IPS DF 4.7 (cell line): Measurements from ENCODE around the gene TTLL12.

Source experiments
- DNase-seq: peaks from one replicate; pipeline ENCODE4 v3.0.0-alpha.2; 2013; ENCODE audit warnings: low spot score; ENCODE audit errors: extremely low read depth

Gene TTLL12

DNA sequence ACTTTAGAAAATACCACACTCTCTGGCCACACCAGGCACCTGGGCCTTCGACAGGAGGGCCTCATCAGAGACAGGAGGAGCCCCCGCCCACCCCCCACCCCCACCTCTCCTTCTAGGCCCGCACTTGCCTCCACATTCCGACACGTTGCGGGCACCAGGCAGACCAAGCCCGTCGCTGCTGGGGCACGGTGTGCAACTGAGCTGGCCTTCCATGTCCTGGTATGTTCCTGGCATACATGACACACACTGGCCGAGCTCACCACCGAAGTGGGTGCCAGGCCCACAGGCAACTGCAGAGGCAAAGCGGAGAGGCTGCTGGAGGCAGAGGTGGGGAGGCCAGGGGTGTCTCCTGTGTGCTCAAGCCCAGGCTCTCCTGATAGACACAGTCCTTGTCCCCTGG is 27.0 kb upstream of the TTLL12 start:
- DNase-seq, result no peak

DNA sequence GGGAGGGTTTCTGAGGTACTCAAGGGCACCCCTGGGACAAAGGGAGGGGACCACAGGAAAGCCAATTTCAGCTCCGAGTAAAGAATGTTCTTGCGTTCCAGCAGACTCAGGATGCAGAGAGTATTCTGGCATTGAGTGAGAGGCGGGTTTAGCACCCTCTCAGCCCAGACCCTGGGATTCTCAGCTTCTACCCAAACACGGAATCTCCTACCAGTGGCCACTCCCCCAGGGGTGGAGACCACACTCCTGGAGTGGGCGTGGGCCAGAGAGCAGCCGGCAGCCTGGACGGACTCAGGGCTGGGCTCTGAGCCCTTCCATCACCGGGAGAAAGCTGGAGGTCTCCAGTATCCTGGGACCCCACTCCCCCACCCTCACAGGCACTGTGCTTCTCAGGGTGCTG is 26.1 kb upstream of the TTLL12 start:
- no peak for DNase-seq

DNA sequence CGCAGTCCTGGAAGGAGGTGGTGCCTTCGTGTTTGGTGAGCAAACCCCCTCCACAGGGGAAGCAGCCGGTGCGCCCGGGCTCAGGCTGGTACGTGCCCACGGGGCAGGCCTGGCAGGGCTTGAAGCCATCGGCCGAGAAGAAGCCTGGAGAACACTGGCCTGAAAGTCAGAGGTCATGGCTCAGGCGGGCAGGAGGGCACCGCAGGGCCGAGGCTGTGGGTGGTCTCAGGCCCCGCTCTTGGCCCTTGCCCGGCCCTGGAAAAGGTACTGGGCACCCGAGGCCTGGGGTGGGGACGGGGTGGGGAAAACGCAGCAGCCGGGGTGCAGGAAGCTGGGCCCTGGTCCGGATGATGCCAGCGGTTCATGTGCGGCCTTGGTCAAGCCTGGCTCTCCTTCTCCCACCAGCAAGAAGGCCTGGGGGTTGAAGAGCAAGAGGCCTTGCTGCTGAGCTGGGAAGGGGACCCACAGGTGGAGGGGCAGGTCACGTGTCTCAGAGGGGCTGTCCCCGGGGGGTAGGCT is 25.6 kb upstream of the TTLL12 start:
- DNase-seq, result no peak

DNA sequence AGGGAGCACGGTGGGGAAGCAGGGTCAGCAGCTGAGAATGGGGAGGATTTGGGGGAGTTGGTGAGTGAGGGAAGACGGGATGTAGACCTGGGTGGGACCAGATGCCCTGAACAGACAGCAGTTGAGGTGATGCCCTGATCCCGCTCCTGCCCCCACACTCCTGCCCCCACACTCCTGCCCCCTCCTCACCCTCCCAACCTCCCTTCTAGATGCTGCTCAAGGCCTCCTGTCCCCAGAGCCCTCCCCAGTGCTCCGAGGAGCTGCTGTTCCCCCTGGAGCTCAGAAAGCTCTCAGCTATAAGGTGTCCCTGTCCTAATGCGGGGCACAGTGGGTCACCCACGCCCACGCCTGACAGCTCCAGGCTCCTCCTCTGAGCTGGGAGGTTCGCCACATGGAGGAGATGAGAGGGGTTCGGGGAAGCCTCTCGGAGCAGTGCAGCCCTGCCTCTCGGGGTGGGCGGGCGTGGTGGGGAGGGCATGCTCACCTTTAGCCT is 25.1 kb upstream of the TTLL12 start:
- no peak for DNase-seq

DNA sequence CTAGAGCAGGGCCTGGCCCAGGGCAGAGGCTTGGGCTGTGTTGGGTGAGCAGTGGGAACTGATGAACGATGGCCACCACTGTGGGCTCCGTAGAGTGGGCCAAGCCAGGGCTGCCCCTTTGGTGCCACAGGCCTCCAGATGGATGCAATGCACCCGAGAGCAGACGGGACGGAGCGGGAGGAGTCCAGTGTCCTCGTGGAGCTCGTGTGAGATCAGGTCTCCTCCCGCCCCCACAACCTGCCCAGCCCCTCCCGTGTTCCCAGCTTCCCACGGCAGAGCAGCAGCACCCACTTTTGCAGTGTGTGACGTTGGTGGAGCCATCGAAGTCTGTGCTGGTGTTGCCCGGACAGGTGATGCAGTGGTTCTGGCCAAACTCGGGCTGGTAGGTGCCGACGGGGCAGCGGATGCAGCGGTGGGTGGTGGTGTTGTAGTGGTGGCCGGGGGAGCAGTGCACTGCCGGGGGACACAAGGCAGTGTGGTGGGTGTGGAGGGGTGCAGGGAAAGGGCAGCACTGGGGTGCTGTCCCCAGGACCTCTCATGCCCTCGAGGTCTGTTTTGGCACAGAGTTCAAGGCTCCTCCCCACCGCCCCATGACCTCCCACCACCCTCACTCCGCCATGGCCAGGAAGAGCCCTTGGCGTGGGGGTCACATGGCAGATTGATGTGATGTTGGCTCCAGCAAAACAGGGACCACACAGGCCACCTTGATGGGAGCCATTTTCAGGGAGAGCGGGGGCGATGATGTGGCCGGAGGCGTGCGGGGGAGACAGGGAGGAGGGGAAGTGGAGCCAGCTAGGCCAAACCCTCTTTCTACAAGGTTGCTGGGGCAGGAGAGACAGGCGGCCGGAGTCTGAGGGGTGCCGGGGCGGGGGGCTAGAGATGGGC is 23.9 kb upstream of the TTLL12 start:
- DNase-seq, result no peak

DNA sequence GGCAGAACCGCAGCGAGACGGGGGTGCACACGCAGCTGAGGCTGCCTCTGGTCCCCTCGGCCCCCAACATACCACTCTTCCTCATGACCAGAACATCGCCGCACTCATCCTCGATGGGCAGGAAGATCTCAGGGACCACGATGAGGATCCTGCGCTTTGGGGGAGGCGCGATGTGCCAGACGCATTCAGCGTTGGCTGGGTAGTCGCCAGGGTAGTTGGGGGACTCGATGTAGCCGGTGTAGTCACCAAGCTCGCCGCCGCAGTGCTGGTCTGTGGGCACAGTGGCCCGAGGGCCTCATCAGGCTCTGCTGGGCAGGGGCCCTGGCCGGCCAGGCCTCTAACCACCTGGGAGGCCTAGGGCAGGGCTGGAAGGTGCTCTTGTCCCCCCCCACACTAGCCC is 23.0 kb upstream of the TTLL12 start:
- no peak for DNase-seq

DNA sequence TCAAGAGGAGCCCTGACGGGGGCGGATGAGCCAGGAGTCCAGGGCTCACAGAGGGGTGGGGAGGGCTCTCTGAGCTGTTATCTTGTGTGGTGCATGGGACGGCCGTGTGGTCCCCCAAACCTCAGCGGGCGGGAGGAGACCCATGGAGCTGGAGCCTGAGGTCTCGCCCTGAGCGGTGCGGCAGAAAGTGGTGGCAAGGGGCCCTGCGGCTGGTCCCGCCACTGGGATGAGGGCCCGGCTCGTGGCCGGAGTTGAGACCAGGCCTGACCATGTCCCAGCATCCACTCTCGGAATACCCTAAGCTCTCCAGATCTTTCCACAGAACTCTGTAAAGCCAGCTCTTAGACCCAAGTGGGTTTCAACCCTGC is 22.6 kb upstream of the TTLL12 start:
- DNase-seq, result no peak

DNA sequence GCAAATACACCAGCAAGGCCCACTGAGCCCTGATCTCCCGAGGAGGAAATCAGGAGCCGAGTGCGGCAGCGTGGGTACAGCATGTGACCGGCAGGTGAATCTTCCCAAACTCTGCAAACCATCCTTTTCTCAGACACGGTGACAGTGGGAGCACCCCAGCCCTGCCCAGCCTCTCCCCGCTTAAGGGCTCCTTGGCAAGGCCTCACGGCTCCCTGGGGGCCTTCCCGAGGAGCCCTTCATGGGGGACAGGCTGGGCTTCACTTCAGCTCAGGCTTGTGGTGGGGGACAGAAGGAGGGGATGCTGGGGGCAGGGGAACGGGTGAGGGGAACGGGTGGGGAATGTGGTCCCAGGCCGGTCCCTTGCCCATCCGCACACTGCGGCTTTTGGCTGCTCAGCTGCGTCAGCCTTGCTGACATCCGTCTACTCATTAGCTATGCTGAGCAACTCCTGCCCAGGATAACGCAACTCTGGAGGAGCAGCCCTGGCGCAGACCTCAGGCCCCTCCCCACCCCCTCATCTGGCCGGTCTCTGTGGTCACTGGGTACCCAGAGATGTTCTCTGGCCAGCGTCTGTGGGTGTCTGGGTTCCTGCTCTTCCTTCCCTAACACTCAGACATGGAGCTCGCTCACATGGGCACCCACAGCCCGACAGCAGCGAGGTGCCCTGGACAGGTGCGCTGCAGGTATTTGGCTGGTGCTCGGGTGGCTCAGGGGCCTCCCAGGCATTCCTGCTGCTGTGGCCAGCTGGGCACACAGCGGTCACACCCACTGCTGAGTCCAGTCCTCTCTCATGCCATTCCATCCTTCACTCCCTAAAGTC is 22.0 kb upstream of the TTLL12 start:
- DNase-seq, result no peak

DNA sequence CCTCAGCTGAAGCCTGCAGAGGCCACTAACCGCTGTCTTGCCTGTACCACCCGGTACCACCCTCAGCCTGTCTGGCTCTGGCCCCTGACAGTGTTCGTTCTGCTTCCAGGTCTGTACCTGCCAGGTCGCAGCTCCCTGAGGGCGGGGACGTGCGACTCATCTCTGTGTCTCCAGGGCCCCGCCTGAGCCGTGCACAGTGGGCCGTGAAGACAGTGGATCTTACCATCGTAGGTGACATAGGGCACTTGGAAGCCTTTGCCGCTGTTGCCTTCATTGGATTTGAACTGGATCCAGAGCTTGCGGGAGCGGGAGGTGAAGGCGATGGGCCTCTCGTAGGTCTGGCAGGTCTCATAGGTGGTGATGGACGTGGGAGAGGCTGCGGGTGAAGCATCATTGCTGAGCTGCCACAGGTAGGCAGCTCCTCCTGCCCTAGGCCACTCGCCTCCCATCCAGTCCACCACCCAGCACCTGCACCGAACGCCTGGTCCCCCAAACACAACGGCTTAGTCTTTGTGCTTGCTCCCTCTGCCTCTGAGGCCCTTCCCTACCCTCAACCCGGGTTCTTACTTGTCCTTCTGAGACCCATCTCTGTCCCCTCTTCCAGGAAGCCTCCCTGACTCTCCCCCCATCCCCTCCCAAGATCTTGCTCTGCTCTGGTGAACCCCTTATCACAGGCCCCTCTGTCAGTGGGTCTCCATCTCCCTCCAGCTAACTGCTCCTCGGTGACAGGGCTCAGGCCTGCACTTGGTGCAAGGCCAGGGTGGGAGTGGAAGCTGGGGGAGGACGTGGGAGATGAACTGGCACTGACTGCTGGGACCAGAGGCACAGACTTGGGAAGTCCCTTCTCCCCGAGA is 21.1 kb upstream of the TTLL12 start:
- DNase-seq, result no peak

DNA sequence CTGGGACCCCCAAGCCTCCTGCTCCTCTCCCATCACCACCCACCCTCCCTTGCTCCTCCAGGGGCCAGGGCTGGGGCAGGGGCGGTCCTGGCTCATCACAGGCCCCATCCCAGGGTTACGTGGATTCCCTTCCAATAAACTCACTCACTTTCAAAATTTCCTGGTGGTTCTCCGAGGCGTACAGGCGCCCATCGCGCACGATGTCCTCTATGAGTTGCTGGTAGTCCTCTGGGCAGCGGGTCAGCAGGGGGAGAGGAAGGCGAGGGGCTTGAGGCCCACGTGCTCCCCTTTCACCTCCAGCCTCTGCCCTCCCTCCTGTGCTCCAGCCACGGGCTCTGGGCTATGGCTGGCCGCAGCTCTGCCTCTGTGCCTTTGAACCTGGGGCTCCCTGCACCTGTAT is 20.5 kb upstream of the TTLL12 start:
- DNase-seq, result no peak

DNA sequence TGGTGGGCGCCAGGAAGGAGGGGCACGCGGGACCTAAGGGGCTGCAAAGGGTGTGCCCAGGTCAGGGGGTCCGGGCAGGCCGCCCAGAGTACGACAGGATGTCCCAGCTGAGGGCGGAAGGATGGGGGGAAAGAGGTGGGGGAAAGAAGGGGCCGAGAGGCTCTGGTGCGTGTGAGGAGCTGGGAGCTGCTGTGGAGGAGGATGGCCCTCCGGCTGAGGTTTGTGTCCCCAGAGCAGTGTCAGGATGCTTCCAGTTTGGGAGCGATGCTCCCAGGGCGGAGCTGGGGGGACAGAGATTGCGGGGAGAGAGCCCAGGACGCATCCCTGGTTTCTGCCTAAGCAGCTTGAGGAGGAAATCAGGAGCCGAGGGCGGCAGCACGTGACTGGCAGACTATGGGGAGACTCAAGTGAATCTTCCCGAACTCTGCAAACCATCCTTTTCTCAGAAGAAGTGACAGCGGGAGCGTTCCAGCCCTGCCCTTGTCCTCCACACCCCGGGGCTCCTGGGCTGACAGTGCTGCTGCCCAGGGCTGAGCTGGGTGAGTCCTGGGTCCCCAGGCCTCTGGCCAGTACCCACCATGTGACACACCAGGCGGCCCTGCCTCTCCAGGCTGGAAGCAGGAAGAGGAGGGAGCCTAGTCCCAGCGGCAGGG is 19.7 kb upstream of the TTLL12 start:
- no peak for DNase-seq

DNA sequence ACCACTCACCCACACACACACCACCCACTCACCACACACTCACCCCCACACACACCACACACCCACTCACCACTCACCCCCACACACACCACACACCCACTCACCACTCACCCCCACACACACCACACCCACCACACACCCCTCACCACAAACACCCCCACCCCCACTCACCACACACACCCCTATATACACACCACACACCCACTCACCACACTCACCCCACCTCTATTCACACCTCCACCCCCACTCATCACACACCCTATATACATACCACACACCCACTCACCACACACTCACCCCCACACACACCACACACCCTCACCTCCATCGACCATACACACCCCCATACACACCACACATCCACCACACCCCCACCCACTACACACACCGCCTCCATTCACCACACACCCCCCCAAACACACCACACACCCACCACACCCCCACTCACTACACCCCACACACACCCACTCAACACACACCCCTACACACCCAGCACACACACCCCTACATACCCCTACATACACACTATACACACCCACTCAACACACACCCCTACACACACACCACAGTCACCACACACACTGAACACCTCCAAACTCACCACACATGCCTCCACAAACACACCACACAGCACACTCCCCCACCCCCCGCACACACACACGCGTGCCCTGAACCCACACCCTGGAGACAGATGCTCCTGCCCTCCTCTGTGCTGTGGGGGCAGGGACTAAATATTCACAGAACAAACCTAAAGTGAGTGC is 19.0 kb upstream of the TTLL12 start:
- DNase-seq, result no peak

DNA sequence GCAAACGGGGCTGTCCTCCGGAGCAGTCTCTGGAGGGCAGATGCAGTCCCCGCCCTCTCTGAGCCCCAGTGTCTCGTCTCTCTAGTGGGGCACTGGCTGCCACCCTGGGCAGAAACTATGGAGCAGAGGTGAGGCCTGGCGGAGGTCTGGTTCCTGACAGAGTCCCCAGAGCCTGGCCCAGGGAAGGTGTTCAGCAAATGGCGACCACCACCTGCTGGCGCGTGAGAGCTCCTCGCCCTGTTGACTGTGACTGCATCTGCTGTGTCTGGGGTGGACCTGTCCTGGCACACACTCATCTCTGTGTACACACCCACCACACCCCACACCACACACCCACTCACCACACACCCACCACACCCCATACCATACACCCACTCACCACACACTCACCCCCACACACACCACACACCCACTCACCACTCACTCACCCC is 18.3 kb upstream of the TTLL12 start:
- DNase-seq, result no peak

DNA sequence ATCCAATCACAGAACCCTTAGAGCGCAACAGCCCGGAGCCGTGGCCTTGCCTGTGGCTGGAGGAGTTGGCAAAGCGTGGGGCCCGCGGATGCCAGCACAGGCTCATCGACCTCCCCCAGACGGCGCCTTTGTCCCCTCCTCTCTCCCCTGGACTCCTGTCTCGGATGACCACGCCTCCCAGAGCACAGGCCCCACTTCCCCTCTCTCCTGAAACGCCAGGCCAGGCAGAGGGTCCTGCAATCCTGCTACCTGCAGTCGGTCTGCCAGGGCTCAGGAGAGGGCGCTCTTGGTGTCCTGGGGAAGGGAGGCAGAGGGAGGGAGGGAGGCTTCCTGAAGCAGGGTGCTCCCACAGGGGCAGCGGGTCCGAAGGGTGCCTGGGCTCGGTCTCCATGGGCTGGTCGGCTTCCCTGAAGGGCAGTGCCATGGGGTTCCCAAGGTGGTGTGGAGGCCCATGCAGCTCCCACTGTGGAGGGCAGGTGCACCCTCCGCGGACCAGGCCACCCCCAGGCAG is 16.6 kb upstream of the TTLL12 start:
- DNase-seq, result no peak

DNA sequence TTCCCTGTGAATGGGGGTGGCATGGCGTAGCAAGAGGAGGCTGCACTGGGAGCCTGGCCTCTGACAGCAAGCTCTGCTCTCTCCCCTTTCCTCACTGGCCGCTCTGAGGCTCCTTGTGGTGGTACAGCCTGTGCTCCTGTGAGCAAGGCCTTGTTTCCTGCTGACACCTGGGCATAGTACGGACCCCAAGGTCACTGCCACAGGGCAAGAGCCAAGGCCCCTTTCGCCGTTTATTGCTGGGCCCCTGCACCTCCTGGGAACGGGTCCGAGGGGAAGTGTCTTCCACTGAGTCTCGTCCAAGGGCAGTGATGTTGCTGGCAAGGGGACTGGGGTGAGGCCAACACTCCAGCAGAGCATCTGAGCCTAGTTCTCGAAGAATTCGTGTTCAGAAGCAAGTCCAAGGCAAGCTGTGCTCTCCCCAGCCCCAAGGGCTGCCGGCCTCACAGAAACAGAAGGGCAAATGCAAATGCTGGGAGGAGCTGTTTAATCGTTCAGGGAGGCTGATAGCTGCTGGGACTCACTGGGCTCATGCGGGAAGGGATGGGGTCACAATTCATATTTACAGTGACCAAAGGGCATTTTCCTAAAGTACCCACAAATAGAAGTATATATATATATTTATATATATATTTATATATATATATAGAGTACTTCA is 15.9 kb upstream of the TTLL12 start:
- DNase-seq, result no peak

DNA sequence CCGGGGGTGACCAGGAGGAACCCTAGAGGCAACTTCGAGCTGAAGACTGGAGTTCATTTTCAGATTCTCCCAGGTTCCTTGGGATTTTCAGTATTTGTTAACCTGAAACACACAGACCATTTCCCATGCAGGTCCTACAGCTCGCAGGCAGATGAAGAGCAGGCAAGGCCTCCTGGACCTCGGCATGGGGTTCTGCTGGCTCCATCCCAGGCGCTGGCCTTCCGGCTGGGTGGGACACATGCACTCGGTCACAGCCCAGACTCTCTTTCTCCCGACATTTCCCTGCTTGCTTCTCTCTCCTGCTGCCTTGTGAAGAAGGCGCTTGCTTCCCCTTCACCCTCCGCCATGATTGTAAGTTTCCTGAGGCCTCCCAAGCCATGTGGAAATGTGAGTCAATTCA is 15.4 kb upstream of the TTLL12 start:
- no peak for DNase-seq

DNA sequence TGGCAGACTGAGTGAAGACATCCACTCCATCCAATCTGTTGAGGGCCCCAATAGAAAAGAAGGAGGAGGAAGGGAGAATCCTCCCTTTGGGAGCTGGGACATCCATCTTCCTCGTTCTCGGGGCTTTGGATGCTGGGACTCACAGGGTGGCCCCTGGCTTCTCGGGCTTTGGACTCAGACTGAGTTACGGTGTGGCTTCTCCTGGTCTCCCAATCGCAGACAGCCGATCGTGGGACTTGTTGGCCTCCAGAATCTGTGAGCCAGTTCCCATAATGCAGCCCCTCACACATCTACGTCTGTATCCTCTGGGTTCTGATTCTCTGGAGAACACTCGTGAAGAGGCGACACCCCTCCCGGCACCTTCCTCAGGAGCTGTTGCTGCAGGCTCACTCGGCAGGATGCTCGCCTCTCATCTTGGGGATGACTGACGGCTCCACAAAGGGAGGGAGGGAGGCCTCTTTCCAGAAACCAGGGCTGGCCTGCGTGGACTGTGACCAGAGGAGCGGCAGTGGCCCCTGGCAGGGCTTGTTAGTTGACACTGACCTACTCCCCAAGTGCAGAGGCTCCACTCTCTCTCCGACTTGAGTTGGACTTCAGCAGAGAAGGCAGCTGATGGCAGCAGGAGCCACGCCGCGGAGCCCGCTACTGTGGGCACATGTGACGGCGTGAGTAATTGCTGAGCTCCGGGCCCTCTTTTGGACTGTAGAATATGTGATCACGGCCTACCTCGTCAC is 14.7 kb upstream of the TTLL12 start:
- DNase-seq, result no peak

DNA sequence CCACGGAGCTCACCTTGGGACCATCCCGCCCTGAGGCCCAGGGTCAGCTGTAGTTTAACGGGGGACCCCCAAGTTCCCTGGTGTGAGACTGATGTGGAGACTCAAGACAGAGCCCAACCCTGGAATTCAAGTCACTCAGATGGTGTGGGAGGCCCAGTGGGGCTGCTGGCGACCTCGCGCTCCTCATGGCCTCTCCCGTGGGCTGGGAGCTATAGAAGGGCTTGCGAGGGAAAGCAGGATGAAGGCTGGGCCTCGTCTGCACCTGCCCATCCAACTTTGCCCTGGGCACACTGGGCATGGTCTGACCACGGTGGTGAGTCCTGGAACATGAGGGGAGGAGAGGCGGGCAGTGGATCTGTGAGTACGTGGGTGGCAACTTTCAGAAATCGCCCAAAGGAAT is 13.6 kb upstream of the TTLL12 start:
- no peak for DNase-seq

DNA sequence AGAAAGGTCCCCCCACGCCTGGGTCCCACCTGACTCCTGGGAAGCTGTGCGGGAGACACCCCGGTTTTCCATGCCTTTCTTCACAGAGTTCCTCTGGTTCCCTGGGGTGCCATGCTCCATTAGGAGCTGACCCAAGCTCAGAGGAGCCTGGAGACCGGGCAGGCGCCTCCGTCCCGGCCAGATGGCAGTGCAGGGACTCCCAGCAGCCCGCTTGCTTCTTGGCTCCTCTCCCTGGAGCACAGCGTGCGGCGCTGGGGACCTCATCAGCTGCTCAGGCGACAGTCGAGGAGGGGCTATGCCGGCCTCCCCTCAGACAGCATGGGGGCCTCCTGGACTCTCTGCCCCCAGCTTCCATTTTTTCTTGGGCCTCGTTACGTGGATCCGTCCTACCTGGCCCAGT is 13.1 kb upstream of the TTLL12 start:
- DNase-seq, result no peak
